ENCODE measurements around the gene TMEFF2. TPM values are rescaled to one million over a fixed set of nuclear protein-coding genes. Genes with fewer than 3 reads are reported as not detected.

TMEFF2 gene
- total RNA-seq, 1 donor from 2014 or later: 6.3 TPM

DNA sequence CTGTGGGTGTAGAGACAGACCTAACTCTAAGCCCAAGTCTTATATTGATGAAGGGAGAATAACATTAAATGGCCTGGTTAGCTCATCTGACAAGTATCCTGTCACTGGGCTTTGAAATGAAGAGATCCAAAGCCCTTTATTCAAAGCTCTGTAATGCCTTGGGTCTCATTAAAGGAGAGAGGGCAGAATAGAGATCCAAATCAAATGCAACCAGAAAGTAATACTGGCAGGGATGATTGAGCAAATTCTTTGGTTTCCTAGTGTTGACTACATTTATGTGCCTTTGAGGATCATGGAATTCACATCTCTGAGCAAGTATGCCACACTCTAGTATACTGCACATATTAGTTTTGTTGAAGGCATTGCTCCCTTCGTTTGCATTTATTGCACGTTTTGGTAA is 200.0 kb downstream of the TMEFF2 start:
- Histone ChIP-seq H3K4me3 (ENCODE audit: low read length in 3 of 3) (no peak overlapping the region), H3K27ac (ENCODE audit: low read depth, low read length) (no peak overlapping the region), H3K36me3 (ENCODE audit: control insufficient read depth in 3 of 3, insufficient read depth in 3 of 3, low read length in 3 of 3) (no peaks in the 10 kb centered on the region)

DNA sequence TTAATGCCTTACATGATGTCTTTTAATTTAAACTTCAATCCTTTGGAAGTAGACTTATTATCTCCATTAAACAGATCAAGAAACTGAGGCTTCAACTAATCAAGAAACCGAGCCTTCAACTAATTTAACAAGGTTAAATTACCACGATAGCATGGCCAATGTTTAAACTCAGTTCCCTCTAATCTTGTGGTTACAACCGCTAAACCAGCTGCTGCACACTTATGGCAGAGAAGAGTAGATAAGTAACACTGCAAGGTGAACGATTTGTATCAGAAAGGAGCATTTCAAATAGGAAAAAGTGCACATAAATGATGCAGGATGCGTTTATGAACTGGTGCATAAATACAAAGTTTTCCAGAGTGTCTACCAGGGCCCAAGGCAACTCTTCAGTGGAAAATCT is 203.3 kb downstream of the TMEFF2 start:
- Histone ChIP-seq H3K27ac (ENCODE audit: low read depth, low read length) (no peak overlapping the region), H3K9me3 (ENCODE audit: control insufficient read depth in 3 of 3, low read length in 3 of 3) (no peaks in the 10 kb centered on the region), H3K4me1 (ENCODE audit: control insufficient read depth in 3 of 3, insufficient read depth in 3 of 3, low read length in 3 of 3) (no peaks in the 10 kb centered on the region), H3K36me3 (ENCODE audit: control insufficient read depth in 3 of 3, insufficient read depth in 3 of 3, low read length in 3 of 3) (no peaks in the 10 kb centered on the region), H3K27me3 (ENCODE audit: control insufficient read depth in 3 of 3, insufficient read depth in 3 of 3, low read length in 3 of 3) (no peaks in the 10 kb centered on the region), H3K9ac (ENCODE audit: low read depth in 1 of 3, low read length in 3 of 3) (no peak overlapping the region), H3K4me3 (ENCODE audit: low read length in 3 of 3) (no peak overlapping the region)

More for the DNA sequence above, 200.0 kb downstream of the TMEFF2 start:
- Histone ChIP-seq H3K9me3 (ENCODE audit: control insufficient read depth in 3 of 3, low read length in 3 of 3) (no peaks in the 10 kb centered on the region), H3K4me1 (ENCODE audit: control insufficient read depth in 3 of 3, insufficient read depth in 3 of 3, low read length in 3 of 3) (no peaks in the 10 kb centered on the region), H3K9ac (ENCODE audit: low read depth in 1 of 3, low read length in 3 of 3) (no peak overlapping the region), H3K27me3 (ENCODE audit: control insufficient read depth in 3 of 3, insufficient read depth in 3 of 3, low read length in 3 of 3) (no peaks in the 10 kb centered on the region)

DNA sequence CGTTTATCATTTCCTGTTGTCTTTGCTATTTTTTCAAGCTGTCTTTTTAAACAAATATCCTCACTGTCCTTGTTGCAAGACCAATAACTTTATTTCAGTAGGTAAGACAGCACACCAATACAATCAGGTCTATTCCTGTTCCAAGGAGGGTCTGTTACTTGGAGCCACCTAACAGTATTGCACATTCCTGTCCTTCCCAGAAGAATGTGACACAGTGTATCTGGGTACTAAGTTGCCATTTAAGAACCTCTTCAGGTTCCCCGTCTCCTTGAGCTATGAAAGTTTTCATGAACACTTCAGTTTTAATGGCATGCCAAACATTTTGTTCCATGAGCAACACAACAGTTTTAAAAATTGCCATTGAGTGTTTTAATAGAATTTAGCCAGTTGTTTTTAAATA is 209.0 kb downstream of the TMEFF2 start:
- H3K27me3 ChIP-seq (ENCODE audit: control insufficient read depth in 3 of 3, insufficient read depth in 3 of 3, low read length in 3 of 3): no peaks in the 10 kb centered on the region
- H3K36me3 ChIP-seq (ENCODE audit: control insufficient read depth in 3 of 3, insufficient read depth in 3 of 3, low read length in 3 of 3): no peaks in the 10 kb centered on the region
- no peaks in the 10 kb centered on the region for H3K4me1 ChIP-seq (ENCODE audit: control insufficient read depth in 3 of 3, insufficient read depth in 3 of 3, low read length in 3 of 3)

DNA sequence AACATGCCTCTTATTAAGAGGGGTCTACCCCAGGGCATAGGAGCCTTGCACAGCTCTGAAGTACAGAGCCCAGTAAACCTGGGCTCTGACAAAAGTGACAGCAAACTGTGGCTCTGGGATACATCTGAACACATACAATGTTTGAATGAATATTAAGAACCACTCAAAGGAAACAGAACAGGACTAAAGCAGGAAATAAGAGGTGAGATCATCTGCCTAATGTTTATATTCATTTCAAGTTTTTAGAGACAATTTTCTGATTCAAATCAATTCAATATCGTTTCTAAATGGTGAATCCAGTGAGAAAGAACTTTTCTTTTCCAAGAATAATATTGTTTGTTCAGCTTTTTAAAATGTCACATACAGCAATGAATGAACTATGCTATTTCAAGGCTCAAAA is 211.1 kb downstream of the TMEFF2 start:
- Histone ChIP-seq H3K4me1 (ENCODE audit: control insufficient read depth in 3 of 3, insufficient read depth in 3 of 3, low read length in 3 of 3) (no peaks in the 10 kb centered on the region), H3K27me3 (ENCODE audit: control insufficient read depth in 3 of 3, insufficient read depth in 3 of 3, low read length in 3 of 3) (no peaks in the 10 kb centered on the region), H3K36me3 (ENCODE audit: control insufficient read depth in 3 of 3, insufficient read depth in 3 of 3, low read length in 3 of 3) (no peaks in the 10 kb centered on the region), H3K27ac (ENCODE audit: low read depth, low read length) (no peak overlapping the region), H3K9me3 (ENCODE audit: control insufficient read depth in 3 of 3, low read length in 3 of 3) (no peaks in the 10 kb centered on the region), H3K4me3 (ENCODE audit: low read length in 3 of 3) (no peak overlapping the region), H3K9ac (ENCODE audit: low read depth in 1 of 3, low read length in 3 of 3) (no peak overlapping the region)

More for the DNA sequence above, 209.0 kb downstream of the TMEFF2 start:
- Histone ChIP-seq H3K4me3 (ENCODE audit: low read length in 3 of 3) (no peak overlapping the region), H3K9ac (ENCODE audit: low read depth in 1 of 3, low read length in 3 of 3) (no peak overlapping the region), H3K9me3 (ENCODE audit: control insufficient read depth in 3 of 3, low read length in 3 of 3) (no peaks in the 10 kb centered on the region), H3K27ac (ENCODE audit: low read depth, low read length) (no peak overlapping the region)

DNA sequence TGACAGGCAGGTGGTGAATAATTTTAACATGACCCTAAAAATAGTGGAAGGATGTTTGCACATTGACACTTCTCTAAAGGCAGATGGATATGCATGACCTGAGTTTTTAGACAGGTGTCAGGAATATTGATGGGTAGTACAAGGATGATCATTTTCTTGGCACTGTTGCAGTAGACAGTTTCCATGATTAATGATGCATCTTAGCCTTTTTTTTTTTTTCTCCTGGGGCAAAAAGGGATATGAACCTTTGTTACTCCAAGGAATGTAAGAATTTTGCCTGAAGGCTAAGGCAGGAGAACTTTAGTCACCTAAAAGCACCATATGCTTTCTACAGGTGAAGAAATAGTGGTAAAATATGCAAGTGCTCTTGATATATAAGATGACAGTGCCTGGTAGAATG is 211.5 kb downstream of the TMEFF2 start:
- no peak overlapping the region for H3K4me3 ChIP-seq (ENCODE audit: low read length in 3 of 3)
- no peaks in the 10 kb centered on the region for H3K36me3 ChIP-seq (ENCODE audit: control insufficient read depth in 3 of 3, insufficient read depth in 3 of 3, low read length in 3 of 3)
- no peak overlapping the region for H3K27ac ChIP-seq (ENCODE audit: low read depth, low read length)
- no peaks in the 10 kb centered on the region for H3K27me3 ChIP-seq (ENCODE audit: control insufficient read depth in 3 of 3, insufficient read depth in 3 of 3, low read length in 3 of 3)
- no peak overlapping the region for H3K9ac ChIP-seq (ENCODE audit: low read depth in 1 of 3, low read length in 3 of 3)
- no peaks in the 10 kb centered on the region for H3K9me3 ChIP-seq (ENCODE audit: control insufficient read depth in 3 of 3, low read length in 3 of 3)
- no peaks in the 10 kb centered on the region for H3K4me1 ChIP-seq (ENCODE audit: control insufficient read depth in 3 of 3, insufficient read depth in 3 of 3, low read length in 3 of 3)

DNA sequence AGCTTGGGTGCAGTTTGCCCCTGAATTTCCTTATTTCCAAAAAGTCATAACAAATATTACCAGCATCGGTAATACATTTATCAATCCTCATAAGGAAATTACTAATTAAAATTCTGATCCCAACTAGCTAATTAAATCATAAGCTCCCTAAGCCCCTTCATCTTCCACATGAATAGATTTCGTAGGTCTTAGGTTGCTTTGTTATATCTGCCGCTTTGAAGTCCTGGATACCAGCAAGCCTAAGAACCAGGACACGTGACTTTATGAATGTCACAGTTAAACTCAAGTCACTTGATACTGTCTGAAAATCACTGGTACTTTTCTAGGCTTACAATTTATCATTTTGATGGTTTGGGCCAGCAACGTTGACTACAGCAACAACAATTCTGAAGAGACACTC is 213.0 kb downstream of the TMEFF2 start:
- H3K4me1 ChIP-seq (ENCODE audit: control insufficient read depth in 3 of 3, insufficient read depth in 3 of 3, low read length in 3 of 3): no peaks in the 10 kb centered on the region
- H3K36me3 ChIP-seq (ENCODE audit: control insufficient read depth in 3 of 3, insufficient read depth in 3 of 3, low read length in 3 of 3): no peaks in the 10 kb centered on the region
- H3K4me3 ChIP-seq (ENCODE audit: low read length in 3 of 3): no peak overlapping the region
- no peak overlapping the region for H3K27ac ChIP-seq (ENCODE audit: low read depth, low read length)
- no peak overlapping the region for H3K9ac ChIP-seq (ENCODE audit: low read depth in 1 of 3, low read length in 3 of 3)
- H3K27me3 ChIP-seq (ENCODE audit: control insufficient read depth in 3 of 3, insufficient read depth in 3 of 3, low read length in 3 of 3): no peaks in the 10 kb centered on the region
- H3K9me3 ChIP-seq (ENCODE audit: control insufficient read depth in 3 of 3, low read length in 3 of 3): no peaks in the 10 kb centered on the region

DNA sequence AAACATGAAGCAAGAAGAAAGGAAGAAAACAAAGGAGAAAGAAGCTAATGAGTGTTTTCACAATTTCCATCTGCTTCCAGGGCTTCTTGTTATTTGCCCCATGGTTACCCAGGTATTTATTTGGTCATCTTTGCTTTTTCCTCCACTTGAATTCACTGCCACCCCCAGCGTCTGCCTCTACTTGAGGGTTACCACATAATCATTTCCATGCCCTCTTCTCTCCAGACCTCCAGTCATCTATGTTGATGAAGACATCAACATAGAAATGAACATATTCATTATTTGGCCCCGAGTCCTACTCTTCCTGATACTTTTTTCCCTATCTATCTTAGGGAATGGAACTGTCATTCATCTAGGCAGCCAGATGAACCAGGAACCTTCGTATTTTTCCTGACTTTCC is 214.2 kb downstream of the TMEFF2 start:
- Histone ChIP-seq H3K27ac (ENCODE audit: low read depth, low read length) (no peak overlapping the region), H3K27me3 (ENCODE audit: control insufficient read depth in 3 of 3, insufficient read depth in 3 of 3, low read length in 3 of 3) (no peaks in the 10 kb centered on the region)

DNA sequence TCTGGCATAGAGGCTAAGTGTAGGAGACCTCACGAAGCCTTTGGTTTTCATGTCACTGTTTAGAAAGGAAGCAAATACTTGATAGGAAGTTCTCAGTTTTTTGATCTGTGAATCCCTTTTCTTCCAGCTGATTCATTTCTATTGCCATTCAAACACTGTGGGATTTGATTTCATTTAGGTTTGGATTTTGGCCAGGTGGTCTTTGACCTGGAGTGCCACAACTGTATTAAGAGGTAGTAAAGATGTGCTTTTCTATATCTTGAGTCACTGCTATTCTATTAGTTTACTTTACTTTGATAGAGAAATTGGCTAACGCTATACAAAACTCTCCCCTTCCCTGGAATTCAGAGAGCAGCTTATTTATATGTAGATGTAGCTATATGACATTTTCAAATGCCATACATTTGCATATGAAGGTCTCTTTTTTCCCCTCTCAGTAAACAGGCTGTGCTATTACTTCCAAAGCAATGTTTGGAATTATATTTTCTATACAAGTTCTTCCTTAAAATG is 215.5 kb downstream of the TMEFF2 start:
- Histone ChIP-seq H3K4me1 (ENCODE audit: control insufficient read depth in 3 of 3, insufficient read depth in 3 of 3, low read length in 3 of 3) (no peaks in the 10 kb centered on the region), H3K36me3 (ENCODE audit: control insufficient read depth in 3 of 3, insufficient read depth in 3 of 3, low read length in 3 of 3) (no peaks in the 10 kb centered on the region), H3K9me3 (ENCODE audit: control insufficient read depth in 3 of 3, low read length in 3 of 3) (no peaks in the 10 kb centered on the region), H3K27ac (ENCODE audit: low read depth, low read length) (no peak overlapping the region), H3K9ac (ENCODE audit: low read depth in 1 of 3, low read length in 3 of 3) (no peak overlapping the region), H3K27me3 (ENCODE audit: control insufficient read depth in 3 of 3, insufficient read depth in 3 of 3, low read length in 3 of 3) (no peaks in the 10 kb centered on the region), H3K4me3 (ENCODE audit: low read length in 3 of 3) (no peak overlapping the region)

More for the DNA sequence above, 214.2 kb downstream of the TMEFF2 start:
- Histone ChIP-seq H3K9ac (ENCODE audit: low read depth in 1 of 3, low read length in 3 of 3) (no peak overlapping the region), H3K36me3 (ENCODE audit: control insufficient read depth in 3 of 3, insufficient read depth in 3 of 3, low read length in 3 of 3) (no peaks in the 10 kb centered on the region), H3K4me1 (ENCODE audit: control insufficient read depth in 3 of 3, insufficient read depth in 3 of 3, low read length in 3 of 3) (no peaks in the 10 kb centered on the region), H3K4me3 (ENCODE audit: low read length in 3 of 3) (no peak overlapping the region), H3K9me3 (ENCODE audit: control insufficient read depth in 3 of 3, low read length in 3 of 3) (no peaks in the 10 kb centered on the region)

DNA sequence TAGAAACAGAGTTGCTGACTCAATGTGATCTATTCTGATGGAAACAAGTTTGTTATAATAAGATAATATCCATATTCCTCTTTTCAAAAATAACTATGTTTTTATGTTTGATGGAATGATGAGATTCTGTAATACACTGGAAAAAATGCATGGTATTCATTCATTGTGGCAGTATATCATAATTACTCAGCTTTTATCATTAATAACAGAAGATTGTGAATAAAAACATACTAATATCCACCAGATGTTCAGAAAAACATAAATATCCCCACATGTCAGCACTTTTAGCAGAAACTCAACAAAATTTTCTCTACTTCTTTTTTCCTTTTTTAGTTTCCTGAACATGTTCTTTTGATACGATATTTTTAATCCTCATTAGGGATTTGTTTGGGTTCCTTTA is 217.0 kb downstream of the TMEFF2 start:
- Histone ChIP-seq H3K9me3 (ENCODE audit: control insufficient read depth in 3 of 3, low read length in 3 of 3) (no peaks in the 10 kb centered on the region), H3K27ac (ENCODE audit: low read depth, low read length) (no peak overlapping the region), H3K36me3 (ENCODE audit: control insufficient read depth in 3 of 3, insufficient read depth in 3 of 3, low read length in 3 of 3) (no peaks in the 10 kb centered on the region), H3K27me3 (ENCODE audit: control insufficient read depth in 3 of 3, insufficient read depth in 3 of 3, low read length in 3 of 3) (no peaks in the 10 kb centered on the region), H3K9ac (ENCODE audit: low read depth in 1 of 3, low read length in 3 of 3) (no peak overlapping the region), H3K4me3 (ENCODE audit: low read length in 3 of 3) (no peak overlapping the region), H3K4me1 (ENCODE audit: control insufficient read depth in 3 of 3, insufficient read depth in 3 of 3, low read length in 3 of 3) (no peaks in the 10 kb centered on the region)

DNA sequence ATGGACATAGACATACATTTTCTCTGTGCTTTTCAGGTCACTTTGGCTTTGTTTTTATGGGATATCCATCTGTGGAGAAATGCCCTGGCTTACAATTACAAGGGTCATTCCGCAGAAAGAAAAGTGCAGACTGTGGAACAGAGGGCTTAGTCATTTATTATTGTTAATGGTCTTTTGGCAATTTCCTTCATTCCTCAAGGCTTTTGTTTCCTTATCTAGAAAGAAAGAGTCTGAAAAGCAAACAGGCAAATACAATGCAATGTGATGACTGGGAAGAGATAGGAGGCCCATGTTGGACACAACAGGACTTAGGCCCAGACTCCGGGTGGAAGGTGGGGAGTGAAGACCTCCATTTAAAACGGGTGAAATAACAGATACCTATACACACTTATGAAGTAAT is 218.3 kb downstream of the TMEFF2 start:
- Histone ChIP-seq H3K27me3 (ENCODE audit: control insufficient read depth in 3 of 3, insufficient read depth in 3 of 3, low read length in 3 of 3) (no peaks in the 10 kb centered on the region), H3K4me3 (ENCODE audit: low read length in 3 of 3) (no peak overlapping the region), H3K36me3 (ENCODE audit: control insufficient read depth in 3 of 3, insufficient read depth in 3 of 3, low read length in 3 of 3) (no peaks in the 10 kb centered on the region), H3K27ac (ENCODE audit: low read depth, low read length) (no peak overlapping the region), H3K4me1 (ENCODE audit: control insufficient read depth in 3 of 3, insufficient read depth in 3 of 3, low read length in 3 of 3) (no peaks in the 10 kb centered on the region), H3K9ac (ENCODE audit: low read depth in 1 of 3, low read length in 3 of 3) (no peak overlapping the region), H3K9me3 (ENCODE audit: control insufficient read depth in 3 of 3, low read length in 3 of 3) (no peaks in the 10 kb centered on the region)

DNA sequence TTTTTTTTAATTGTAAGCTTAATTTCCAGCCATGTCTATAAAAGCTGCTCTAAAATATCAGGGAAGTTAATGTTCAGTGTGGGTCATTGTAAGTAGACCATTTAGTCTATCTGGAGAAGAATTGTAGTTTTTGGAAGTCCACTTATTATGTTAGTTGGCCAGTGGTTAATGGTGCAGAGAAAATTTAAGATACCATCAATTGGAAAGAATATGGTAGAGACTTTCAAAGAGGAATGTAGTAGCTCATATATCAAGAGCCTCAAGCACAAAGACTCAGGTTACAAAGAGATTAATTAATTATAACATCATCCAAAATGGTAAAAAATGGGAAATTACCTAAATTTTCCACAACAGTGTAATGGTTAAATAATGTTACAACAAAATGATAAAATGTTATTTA is 220.1 kb downstream of the TMEFF2 start:
- Histone ChIP-seq H3K27ac (ENCODE audit: low read depth, low read length) (no peak overlapping the region), H3K4me1 (ENCODE audit: control insufficient read depth in 3 of 3, insufficient read depth in 3 of 3, low read length in 3 of 3) (no peaks in the 10 kb centered on the region), H3K27me3 (ENCODE audit: control insufficient read depth in 3 of 3, insufficient read depth in 3 of 3, low read length in 3 of 3) (no peaks in the 10 kb centered on the region), H3K4me3 (ENCODE audit: low read length in 3 of 3) (no peak overlapping the region), H3K36me3 (ENCODE audit: control insufficient read depth in 3 of 3, insufficient read depth in 3 of 3, low read length in 3 of 3) (no peaks in the 10 kb centered on the region), H3K9me3 (ENCODE audit: control insufficient read depth in 3 of 3, low read length in 3 of 3) (no peaks in the 10 kb centered on the region), H3K9ac (ENCODE audit: low read depth in 1 of 3, low read length in 3 of 3) (no peak overlapping the region)

Data from skeletal muscle tissue (tissue), 4 donors.